NOMO-1 treated with DMSO at 0.1 percent for 48 hours (cell line): Measurements from ENCODE around the gene GRIPAP1.

ENCODE experiments used
- DNase-seq: peaks from one replicate; lab custom pipeline; 2025; ENCODE audit not compliant: unreplicated experiment; lab: John Stamatoyannopoulos, UW

Gene GRIPAP1

DNA sequence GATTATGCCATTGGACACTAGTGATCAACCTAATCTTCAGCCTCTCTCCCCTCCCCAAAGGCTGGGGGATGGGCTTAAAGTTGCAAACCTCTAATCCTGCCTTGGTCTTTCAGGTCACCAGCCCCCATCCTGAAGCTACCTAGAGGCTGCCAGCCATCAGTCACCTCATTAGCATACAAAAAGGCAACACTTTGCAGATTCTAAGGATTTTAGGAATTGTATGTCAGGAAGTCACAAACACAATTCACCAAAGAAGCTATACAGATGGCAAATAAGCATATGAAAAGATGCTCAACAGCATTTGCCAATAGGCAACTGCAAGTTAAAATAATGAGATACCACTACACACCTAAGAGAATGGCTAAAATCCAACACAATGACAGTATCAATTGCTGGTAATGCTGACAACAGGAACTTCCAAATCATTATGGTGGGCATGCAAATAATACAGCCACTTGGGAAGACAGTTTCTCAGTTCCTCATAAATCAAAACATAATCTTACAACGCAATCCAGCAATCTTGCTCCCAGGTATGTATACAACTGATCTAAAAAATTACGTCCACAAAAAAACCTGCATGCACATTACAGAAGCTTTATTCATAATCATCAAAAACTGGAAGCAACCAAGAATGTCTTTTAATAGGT is 74.2 kb downstream of the GRIPAP1 start:
- DNase-seq, result no peak

DNA sequence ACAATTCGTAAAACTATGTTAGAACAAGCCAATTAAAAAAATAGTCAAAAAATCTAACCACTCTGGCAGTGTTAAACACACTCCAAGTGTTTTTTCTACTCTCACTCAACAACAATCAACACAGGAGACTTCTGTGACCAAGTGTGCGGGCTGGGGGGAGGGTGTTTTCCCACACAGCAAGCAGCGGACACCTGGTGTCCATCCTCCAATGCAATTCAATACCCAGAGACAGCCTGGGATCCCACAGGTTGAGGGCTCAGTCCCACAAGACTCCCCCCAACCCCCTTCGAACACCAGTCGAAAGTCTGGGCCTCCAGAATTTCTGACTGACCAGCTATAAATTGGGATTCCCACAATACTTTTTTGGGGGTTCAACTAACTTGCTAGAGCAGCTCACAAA is 74.9 kb downstream of the GRIPAP1 start:
- no peak for DNase-seq

DNA sequence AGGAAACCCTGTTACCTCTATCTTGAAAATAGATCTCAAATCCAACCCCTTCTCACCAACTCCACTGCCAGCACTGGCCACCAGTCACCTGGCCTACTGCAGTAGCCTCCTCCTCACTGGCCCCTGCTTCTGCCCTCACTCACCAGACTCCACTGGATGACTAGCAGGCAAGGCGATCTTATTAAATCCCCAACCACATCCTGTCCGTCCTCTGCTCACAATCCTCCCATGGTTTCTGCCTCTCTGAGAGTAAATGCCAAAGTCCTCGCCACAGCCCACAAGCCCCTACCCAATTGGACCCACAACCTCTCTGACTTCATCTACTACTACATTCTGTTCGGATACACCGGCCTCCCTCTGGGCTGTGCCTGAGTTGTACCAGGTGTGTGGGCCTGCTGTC is 77.8 kb downstream of the GRIPAP1 start:
- no peak for DNase-seq

GRCh38 chrX:48923771-48924170 is 78.3 kb downstream of the GRIPAP1 start:
- no peak for DNase-seq
